Measurements from ENCODE around the gene GRIN2A.

GRCh38 chr16:9966569-9967157, 215.6 kb downstream of the GRIN2A start:
- TF ChIP-seq CTCF (IDR thresholded peaks at IDR 0.05) (no peak), EZH2 (IDR thresholded peaks at IDR 0.05; ENCODE audit: borderline replicate concordance, insufficient read depth, low read depth, low read length, poor library complexity, severe bottlenecking) (no peak)
